Neural cell (in vitro differentiated cells): ENCODE data around the gene CAVIN1.

Experiments
- EP300 ChIP-seq: fragments of 450-650 bp; conservative IDR thresholded peaks from 2 replicates; pipeline ENCODE4 v1.6.1; 2014; ENCODE audit warnings: antibody characterized with exemption, mild to moderate bottlenecking, moderate library complexity; ENCODE audit not compliant: poor library complexity, severe bottlenecking
- EZH2 ChIP-seq: fragments of 200-600, 300-800 bp; shearing (Covaris generic), sonication (generic); IDR thresholded peaks from 2 replicates; pipeline ENCODE4 v1.6.1; 2014; ENCODE audit warnings: antibody characterized with exemption, low read length, borderline replicate concordance, mild to moderate bottlenecking; ENCODE audit not compliant: insufficient read depth, poor library complexity, severe bottlenecking
- SMC3 ChIP-seq: fragments of 450-650 bp; conservative IDR thresholded peaks from 2 replicates; pipeline ENCODE4 v1.6.1; 2014; ENCODE audit warnings: antibody characterized with exemption, mild to moderate bottlenecking, moderate library complexity; ENCODE audit not compliant: poor library complexity
- TF ChIP-seq, protein P1 (sequence below): fragments of 450-650 bp; IDR thresholded peaks from 2 replicates; pipeline ENCODE4 v1.5.1; 2014; ENCODE audit warnings: antibody characterized with exemption, mild to moderate bottlenecking, moderate library complexity; ENCODE audit not compliant: poor library complexity, severe bottlenecking

DNA sequence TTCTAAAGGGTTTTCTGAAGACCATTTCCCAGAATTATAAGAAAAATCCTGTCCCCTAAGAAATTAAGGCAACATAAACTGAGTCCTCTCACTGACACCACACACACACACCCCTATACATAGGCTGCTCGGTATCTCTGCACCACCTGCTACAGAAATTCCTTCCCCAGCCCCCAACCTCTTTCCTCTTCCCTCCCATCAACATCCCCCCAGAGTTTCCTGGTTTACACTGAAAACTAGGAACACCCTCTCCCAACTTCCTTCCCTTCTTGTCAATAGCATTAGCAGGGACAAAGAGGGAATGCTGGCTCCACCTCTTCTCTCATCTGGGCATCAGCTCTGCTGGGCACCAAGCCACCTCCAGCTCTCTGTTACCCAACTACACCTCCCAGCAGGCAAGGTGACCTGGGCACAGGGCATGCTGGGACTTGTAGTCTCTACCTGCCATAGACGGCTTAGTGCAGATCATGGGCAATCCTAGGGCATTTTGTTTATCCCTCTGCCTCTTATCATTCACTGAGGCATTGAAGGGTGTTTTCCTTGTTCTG is 15.7 kb downstream of the CAVIN1 start:
- TF ChIP-seq EP300 = no peak
- TF ChIP-seq, protein P1, sequence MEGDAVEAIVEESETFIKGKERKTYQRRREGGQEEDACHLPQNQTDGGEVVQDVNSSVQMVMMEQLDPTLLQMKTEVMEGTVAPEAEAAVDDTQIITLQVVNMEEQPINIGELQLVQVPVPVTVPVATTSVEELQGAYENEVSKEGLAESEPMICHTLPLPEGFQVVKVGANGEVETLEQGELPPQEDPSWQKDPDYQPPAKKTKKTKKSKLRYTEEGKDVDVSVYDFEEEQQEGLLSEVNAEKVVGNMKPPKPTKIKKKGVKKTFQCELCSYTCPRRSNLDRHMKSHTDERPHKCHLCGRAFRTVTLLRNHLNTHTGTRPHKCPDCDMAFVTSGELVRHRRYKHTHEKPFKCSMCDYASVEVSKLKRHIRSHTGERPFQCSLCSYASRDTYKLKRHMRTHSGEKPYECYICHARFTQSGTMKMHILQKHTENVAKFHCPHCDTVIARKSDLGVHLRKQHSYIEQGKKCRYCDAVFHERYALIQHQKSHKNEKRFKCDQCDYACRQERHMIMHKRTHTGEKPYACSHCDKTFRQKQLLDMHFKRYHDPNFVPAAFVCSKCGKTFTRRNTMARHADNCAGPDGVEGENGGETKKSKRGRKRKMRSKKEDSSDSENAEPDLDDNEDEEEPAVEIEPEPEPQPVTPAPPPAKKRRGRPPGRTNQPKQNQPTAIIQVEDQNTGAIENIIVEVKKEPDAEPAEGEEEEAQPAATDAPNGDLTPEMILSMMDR = no peak
- TF ChIP-seq EZH2 = no peak
- TF ChIP-seq SMC3 = no peak
